Caki2 (cell line): Measurements from ENCODE around the gene EPB41. TPM values are rescaled to one million over a fixed set of nuclear protein-coding genes. Genes with fewer than 3 reads are reported as not detected.

Source experiments
- DNase-seq: peaks from one replicate; pipeline ENCODE4 v3.0.0-alpha.2; 2015; ENCODE audit warnings: low read depth
- in situ Hi-C: cut with HindIII; loops from 2 replicates; pipeline ENCODE4 v1.10.0; 2016; ENCODE audit warnings: low sequenced_read_pairs, low pct_unique_long_range_greater_than_20kb, mixed read lengths
- total RNA-seq: library from RNA; depleted of rRNA; stranded (reverse); fragments of >200 nt; shearing (Covaris generic); gene quantifications from 2 replicates; pipeline ENCODE4 v1.2.3, GENCODE V29; 2014; ENCODE audit warnings: low replicate concordance

Gene EPB41
- total RNA-seq, 1 experiment from 2014 or later, result 11.8 TPM

DNA sequence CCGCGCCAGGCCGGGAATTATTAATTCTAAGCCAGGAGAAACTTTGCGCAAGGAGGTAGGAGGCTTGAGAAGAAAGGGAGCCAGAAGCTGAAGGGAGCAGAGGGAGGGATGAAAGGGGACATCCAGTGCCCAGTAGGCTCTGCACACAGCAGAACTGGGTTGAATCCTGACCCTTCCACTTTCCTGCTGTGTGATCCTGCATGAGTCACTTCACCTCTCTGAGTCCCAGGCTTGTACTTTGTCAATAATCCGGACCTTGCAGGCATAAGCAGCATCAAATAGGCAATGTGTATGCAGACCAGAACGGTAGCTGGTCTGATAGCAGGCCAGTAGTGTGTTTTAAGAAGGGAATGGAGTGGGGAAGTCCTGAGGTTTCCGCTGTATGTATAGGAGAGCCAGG, 25.5 kb upstream of the EPB41 start:
- in situ Hi-C loops, result no loop called here

DNA sequence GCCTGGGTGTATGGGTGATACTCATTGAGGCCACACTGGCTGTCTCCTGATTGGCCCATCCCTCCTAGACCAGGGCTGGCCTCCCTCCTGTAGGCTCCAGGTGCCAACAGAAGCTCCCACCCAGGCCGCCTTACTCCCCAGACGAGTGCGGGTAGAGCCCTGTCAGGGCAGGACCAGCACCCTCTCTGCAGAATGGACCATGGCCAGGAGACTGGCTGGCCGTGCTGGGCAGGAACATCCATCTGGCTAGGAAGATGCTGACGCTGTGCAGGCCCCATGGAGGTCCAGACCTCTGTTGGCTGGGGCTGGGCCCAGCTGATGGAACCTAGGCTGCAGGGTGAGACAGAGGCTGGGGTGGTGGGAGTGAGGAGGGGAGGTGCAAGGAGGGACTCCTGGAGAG, 25.0 kb upstream of the EPB41 start:
- in situ Hi-C loops, result no loop called here
- no peak for DNase-seq

More for the DNA sequence above, 25.5 kb upstream of the EPB41 start:
- no peak for DNase-seq

DNA sequence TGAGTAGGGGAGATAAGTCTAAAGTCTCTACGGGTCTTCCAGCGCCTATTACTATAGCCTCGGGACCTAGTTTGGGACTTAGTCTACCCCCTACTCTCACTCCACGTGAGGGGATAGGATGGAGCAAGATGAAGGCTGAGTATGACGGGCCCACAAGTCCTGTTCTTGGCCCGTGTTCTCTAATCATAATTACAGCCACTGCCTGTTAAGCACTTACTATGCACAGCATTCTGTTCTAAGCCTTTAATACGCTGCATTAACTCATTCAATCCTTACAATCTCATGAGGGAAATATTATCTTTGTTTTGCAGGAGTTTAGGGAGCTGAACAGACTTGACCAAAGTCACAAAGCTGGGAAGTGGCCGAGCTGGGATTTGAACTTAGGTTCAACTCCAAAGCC, 23.9 kb upstream of the EPB41 start:
- DNase-seq, result no peak
- in situ Hi-C loops, result no loop called here

- no peak for DNase-seq
- in situ Hi-C loops, result no loop called here
Measured at GRCh38 chr1:28890836-28891235, 23.5 kb upstream of the EPB41 start.

GRCh38 chr1:28891256-28891655, 23.1 kb upstream of the EPB41 start:
- in situ Hi-C loops, result no loop called here
- no peak for DNase-seq

- DNase-seq, result no peak
- in situ Hi-C loops, result no loop called here
Measured at GRCh38 chr1:28893403-28894102, 20.8 kb upstream of the EPB41 start.

DNA sequence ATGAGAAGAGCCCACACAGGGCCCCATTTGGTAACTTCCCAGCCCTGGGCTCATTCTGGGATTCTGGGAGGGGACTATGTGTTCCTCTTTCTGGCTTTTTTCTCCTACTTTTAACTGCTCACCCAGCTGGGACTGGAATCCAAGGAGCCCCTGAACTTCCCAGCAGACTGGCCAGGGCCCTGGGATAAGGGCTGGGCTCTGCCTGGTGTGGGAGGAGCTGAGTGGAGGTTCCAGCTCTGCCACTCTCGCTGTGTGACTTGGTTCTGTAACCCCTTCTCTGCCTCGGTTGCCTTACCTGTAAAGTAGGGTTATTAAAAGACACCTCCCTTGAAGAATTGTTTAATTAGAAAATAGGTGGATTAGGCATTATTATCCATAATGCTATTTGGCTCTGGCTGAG, 19.6 kb upstream of the EPB41 start:
- in situ Hi-C loops, result no loop called here

GRCh38 chr1:28895896-28896608, 18.3 kb upstream of the EPB41 start:
- in situ Hi-C loops, result no loop called here
- DNase-seq, result no peak

More for the DNA sequence above, 19.6 kb upstream of the EPB41 start:
- DNase-seq, result no peak

DNA sequence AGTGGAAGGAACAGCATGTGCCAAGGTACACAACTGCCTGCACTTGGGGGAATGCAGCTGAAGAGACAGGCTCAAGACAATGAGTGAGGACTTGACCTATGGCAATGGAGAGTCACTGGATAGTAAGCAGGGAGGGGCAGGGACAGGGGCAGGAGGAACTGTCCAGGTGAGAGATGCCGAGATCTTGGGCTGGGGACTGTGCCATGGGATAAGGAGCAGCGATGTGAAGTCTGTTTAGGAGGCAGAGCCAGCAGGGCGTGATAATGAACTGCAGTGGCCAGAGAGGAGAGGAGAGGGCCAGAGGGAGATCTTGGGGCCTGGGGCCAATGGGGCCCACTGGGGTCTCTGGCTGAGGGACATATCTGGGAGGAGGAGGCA, 17.8 kb upstream of the EPB41 start:
- DNase-seq, result no peak
- in situ Hi-C loops, result no loop called here

GRCh38 chr1:28897789-28898188, 16.6 kb upstream of the EPB41 start:
- in situ Hi-C loops, result no loop called here
- no peak for DNase-seq

- in situ Hi-C loops, result no loop called here
- DNase-seq, result no peak
Measured at GRCh38 chr1:28898405-28898881, 15.9 kb upstream of the EPB41 start.

DNA sequence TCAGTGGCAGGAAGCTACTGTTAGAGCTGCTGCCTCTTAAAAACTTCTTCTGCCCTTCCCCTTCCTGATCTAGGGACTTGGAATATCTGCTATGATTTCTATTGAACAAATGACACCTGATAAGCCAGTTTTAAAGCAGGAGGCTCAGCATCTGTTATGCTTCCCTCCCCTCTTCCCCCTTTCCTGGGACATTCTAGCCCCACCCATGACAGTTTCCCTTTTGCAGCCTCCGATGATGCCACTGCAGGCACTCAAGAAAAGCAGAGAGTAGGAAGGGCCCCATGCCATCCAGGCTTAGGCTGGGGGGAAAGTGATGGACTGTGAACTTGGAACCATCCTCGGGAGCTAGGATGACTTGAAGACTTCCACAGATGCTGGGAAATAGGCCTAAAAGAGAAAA, 15.1 kb upstream of the EPB41 start:
- no peak for DNase-seq
- in situ Hi-C loops, result no loop called here

DNA sequence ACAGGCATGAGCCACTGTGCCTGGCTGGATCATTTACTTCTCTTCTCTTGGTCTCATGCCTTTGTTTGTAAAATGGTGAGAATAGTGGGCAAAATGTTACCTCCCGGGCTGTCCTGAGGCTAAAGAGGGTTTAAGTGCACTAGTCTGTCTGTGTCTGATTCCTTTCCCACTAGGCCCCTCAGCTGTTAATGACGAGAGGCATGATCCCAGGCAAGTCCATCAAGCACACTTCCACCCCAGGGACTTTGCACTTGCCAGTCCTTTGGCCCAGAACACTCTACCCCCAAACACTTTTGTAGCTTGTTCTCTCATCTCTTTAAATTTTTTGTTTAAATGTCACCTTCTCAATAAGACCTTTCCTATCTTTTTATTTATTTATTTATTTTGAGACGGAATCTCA, 13.8 kb upstream of the EPB41 start:
- DNase-seq, result no peak
- in situ Hi-C loops, result no loop called here

- DNase-seq, result no peak
- in situ Hi-C loops, result no loop called here
Measured at GRCh38 chr1:28902738-28903137, 11.6 kb upstream of the EPB41 start.

GRCh38 chr1:28905921-28906666, 8.3 kb upstream of the EPB41 start:
- peak; percentile 29 for DNase-seq
- in situ Hi-C loops, result no loop called here

DNA sequence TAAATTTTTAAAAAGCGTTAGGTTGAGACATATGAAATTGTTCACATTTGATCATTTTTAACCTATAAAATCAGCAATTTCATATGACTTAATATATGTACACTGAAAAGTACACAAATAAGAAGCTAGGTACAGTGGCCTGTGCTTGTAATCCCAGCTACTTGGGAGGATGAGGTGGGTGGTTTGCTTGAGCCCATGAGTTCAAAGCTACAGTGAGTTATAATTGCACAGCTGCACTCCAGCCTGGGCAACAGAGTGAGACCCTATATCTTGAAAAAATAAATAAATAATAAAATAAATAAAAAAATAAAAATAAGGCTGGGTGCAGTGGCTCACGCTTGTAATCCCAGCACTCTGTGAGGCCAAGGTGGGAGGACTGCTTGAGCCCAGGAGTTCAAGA, 5.2 kb upstream of the EPB41 start:
- in situ Hi-C loops, result no loop called here
- no peak for DNase-seq

DNA sequence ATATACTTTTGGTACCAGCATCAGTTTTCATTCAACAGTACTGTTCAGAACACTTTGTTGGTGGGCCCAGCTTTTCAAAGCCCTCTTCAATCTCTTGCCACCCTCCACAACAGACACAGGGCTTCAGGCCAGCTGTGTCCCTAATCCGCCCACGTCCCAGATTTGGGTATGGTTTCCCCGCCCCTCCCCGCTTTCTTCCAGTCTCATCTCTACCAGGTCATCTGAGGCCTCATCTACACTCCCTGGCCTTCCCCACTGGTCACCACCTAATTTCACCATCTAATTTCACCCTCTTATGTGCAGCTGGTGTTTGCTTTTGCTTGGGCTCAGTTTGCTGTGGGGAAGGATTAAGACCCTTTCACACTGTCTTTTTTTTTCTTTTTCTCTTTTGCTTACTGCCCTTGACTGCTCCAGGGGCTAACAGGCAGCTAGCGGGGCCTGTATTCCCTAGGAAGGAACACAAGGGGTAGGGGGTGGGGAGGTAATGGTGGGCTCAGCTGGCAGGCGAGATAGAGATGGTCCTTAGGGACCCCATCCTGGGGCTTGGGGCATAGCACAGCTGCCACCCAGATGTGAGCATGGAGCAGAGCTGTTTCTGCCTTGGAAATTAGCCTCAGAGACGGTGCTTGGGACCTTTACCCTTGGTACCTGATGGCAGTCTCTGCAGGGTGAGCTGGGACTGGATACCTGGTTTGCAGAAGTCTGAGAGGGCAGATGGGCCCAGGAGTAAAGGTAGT, 3.8 kb upstream of the EPB41 start:
- in situ Hi-C loops, result no loop called here
- DNase-seq, result no peak

DNA sequence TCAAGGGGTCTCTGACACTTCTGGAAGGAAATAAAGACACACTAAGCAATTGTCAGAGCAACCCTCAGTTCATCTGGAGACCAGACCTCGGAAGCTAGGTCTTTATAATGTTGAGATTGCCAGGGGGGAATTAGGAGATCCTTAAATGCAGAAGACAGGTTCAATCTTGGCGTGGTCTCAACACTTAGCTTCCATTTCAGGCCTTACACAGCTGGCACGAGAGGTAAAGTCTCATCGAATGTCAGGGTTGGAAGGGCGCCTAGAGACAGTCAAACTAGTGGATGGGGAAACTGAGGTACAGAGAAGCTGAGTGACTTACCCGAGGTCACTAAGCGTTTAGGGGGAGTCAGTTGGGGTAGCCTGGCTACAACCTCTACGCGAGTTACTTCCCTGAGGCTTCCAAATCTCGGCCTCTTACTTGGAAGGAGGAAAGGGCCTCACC, 562 bp upstream of the EPB41 start:
- in situ Hi-C loops, result no loop called here
- DNase-seq, result no peak
